Right ventricle myocardium superior (tissue), 1 donor: ENCODE data around the gene TMEM130. TPM values are rescaled to one million over a fixed set of nuclear protein-coding genes. Genes with fewer than 3 reads are reported as not detected.
A peak's percentile ranks its signal among the peaks of the same experiment; 100 is the strongest.

Experiments used
- ATAC-seq: fragments of 200-7000 bp; cut with Tn5 transposase; one replicate; pipeline ENCODE4 v1.9.1; 2020; ENCODE audit warnings: mild to moderate bottlenecking; ENCODE audit not compliant: poor library complexity
- DNase-seq: peaks from one replicate; pipeline ENCODE4 v3.0.0-alpha.2; 2020
- intact Hi-C: fragments of 100-400 bp; cut with DNase I; formaldehyde crosslinking; loops from one replicate; pipeline ENCODE4 v1.11.2; 2022
- microRNA-seq: library from miRNA; unstranded; fragments of <30 nt; microRNA quantifications from one replicate; pipeline ENCODE4 v1.2.0, GENCODE V29; 2020
- total RNA-seq: library from RNA; stranded (reverse); fragmentation: NEBNext Ultra II Directional; extraction: Animal tissue kit (Norgen Biotek cat#: 25700); gene quantifications from one replicate; pipeline ENCODE4 v1.2.1, GENCODE V29; 2021
- donor health status: DM: no; HTN: yes; CAD: no; lungs with severe emphysema.

TMEM130 gene
- total RNA-seq, 1 donor from 2014 or later, result not detected

DNA sequence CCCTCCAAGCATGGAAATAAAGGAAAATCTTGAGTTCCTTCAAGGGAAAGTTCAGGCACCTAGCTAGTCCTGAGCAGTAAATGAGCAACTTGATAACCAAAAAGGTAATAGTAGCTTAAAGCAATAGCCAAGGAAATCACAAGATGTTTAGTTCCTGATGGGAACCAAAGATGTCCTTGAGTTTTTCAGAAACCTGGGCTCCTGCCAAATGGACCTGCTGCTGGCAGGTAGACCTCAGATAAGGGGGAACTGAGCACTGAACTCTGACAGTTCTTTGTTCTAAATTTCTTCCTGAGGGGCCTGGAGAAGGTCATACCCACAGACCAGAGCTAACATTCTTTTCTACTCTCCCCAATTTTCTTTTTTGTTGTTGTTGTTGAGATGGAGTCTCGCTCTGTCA, 48.5 kb downstream of the TMEM130 start:
- DNase-seq (no peak), ATAC-seq (no peak)
- intact Hi-C loops, result no loop called here

DNA sequence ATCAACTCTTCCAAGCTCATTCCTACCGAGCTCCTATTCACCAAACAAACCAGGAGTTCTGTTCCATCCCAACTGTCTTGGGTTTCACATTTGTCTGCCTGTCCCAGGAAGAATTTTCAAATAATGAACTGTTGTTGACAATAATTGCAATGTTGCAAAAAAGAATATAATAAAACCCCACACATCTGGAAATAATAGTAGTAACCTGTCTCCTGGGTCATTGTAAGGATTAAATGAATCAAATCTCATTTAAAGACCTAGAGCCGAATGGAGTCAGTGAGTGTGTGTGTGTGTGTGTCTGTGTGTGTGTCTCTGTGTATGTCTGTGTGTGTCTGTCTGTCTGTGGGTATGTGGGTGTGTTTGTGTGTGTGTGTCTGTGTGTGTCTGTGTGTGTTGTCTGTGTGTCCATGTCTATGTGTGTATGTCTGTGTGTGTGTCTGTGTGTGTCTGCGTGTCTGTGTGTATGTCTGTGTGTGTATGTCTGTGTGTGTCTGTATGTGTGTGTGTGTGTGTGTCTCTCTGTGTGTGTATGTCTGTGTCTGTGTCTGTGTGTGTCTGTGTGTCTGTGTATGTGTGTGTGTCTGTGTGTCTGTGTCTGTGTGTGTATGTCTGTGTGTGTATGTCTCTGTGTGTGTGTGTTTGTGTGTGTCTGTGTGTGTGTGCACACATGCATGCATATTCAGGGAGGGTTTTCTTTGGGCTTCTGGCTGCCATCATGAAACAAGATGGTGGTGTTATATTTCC, 52.7 kb downstream of the TMEM130 start:
- no peak for ATAC-seq
- intact Hi-C loops, result no loop called here
- DNase-seq, result no peak

DNA sequence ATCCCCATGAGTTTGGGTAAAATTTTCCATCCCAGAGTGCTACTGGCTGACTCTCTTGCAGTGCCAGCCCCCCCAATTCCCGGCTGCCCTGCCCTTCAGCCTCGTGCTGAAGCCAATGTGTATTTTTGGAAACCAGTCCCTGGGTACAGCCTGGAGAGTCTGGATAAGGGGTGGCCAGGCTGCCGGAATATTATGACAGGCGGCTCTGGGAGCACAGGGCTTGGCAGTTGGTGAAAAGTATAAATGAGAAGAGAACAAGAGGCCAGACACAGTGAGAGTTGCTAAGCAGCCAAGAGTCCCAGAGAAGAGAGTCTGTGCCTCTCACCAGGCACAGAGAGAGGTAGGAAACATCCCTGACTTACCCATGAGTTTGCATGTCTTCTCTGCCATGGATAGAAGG, 53.6 kb downstream of the TMEM130 start:
- intact Hi-C loops, result no loop called here
- peak; percentile 67 for DNase-seq
- peak; percentile 96 for ATAC-seq

DNA sequence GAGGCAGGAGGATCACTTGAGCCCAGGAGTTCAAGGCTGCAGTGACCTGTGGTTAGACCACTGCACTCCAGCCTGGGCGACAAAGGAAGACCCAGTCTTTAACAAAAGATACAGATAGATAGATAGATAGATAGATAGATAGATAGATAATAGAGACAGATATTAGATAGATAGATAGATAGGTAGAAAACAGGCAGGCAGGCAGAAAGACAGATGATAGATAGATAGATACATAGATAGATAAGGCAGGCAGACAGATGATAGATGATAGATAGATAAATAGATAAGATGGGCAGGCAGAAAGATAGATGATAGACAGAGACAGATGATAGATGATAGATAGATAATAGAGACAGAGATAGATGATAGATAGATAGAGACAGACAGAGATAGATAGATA, 54.5 kb downstream of the TMEM130 start:
- no peak for DNase-seq
- no peak for ATAC-seq
- intact Hi-C loops, result no loop called here

DNA sequence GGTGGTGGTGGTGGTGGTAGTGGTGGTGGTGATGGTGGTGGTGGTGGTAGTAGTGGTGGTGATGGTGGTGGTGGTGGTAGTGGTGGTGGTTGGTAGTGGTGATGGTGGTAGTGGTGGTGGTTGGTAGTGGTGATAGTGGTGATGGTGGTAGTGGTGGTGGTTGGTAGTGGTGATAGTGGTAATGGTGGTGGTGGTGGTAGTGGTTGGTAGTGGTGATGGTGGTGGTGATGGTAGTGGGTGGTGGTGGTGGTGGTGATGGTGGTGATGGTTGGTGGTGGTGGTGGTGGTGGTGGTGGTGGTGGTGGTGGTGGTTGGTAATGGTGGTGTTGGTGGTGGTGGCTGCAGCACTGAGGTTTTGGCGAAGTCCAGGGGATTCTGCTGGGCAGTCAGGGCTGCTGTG, 58.5 kb downstream of the TMEM130 start:
- intact Hi-C loops, result no loop called here
- DNase-seq (no peak), ATAC-seq (no peak)

DNA sequence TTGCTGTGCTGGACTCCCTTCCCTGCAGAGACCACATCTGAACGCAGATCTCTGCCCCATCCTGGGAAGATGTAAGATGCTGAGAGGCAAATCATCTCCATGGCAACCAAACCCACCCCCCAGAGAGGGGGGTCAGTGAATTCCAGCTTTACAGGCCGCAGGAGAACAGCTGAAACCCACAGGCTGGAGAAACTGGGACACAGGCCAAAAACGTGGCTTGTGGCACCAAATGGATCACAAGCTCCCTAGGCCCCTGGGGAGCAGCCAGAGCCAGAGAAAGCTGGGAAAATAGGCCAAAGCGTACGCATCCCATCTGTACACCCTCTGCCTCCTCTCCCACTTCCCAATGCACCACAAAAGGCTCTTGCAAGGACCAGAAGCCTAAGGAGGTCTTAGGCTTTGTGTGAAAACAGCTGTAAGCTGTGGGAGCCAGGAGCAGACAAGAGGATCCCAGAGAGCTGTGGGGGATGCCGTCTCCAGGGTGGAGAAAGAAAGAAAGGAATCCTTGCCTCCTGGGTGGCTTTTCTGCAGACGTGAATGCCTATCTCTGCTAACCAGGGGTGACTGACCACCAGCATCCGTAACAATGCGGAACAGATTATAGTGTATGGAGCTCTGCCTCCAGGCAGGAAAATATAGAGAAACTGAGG, 59.5 kb downstream of the TMEM130 start:
- ATAC-seq (no peak), DNase-seq (no peak)
- intact Hi-C loops, result no loop called here

DNA sequence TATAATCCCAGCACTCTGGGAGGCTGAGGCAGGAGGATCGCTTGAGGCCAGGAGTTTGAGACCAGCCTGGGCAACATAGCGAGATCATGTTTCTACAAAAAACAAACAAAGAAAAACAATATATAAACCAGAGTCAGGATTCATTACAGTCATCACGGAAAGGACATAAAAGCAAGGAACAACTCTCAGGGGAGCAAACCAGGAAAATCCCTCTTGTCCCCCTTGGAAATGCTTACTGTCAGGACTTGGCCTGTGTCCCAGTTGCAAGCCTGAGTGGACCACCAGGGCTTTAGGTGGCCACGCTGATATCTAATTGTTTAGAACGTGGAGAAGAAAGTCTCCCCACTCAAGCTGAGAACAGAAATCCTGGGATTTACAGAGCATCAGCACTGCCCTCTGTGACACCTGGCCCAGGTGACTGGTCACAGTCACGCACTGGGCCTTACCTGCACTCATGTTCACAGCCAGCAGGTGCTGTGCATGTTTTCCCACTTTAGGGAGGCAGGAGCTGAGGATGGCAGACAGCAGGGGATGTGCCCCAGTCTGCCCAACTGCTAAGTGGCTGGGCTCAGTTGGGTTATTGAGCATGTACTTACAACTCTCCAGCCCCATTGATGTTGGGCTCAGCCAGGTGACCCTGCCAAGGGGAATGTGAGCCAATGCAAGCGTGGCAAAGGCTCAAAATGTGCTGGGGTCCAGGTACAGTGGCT, 60.9 kb downstream of the TMEM130 start:
- DNase-seq (no peak), ATAC-seq (no peak)
- intact Hi-C loops, result no loop called here

DNA sequence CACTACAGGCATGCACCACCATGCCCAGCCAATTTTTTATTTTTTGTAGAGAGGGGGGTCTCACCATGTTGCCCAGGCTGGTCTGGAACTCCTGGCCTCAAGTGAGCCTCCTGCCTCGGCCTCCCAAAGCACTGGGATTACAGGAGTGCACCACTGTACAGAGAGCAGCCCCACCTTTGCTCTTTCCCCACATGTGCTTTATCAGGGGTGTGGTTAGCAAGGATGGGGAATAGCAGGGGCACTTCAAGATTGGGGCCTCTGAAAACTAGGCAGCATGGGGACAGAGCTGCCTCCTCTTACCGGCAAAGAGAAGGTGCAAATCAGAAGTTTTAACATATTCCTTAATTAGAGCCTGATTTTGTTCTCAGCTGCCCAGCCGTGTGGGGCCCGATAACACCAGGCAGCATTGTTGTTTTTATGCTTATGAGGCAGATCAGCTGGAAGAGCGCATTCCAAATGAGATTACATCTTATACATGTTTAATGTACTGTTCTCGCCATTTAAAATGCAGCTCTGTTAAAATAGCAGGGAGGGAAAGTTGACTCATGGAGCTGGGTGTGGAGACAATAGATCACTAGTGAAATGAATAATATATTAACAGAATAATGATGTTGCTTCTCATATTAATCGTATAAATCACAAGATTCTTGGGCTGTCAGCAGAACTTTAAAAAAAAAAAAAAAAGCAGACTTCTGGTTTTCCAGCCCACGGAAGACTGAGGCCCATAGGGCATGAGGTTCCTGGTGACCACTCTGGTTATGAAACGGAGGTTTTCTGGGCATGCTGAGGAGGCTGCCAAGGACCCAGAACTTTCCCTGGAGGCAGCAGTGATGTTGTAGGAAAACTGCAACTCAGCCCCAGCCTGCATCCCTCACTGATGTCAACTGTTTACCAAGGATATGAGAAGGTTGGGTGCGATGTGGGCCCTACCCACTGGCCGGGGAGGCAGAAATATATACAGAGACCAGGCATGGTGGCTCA, 62.5 kb downstream of the TMEM130 start:
- DNase-seq (no peak), ATAC-seq (no peak)
- intact Hi-C loops, result no loop called here

DNA sequence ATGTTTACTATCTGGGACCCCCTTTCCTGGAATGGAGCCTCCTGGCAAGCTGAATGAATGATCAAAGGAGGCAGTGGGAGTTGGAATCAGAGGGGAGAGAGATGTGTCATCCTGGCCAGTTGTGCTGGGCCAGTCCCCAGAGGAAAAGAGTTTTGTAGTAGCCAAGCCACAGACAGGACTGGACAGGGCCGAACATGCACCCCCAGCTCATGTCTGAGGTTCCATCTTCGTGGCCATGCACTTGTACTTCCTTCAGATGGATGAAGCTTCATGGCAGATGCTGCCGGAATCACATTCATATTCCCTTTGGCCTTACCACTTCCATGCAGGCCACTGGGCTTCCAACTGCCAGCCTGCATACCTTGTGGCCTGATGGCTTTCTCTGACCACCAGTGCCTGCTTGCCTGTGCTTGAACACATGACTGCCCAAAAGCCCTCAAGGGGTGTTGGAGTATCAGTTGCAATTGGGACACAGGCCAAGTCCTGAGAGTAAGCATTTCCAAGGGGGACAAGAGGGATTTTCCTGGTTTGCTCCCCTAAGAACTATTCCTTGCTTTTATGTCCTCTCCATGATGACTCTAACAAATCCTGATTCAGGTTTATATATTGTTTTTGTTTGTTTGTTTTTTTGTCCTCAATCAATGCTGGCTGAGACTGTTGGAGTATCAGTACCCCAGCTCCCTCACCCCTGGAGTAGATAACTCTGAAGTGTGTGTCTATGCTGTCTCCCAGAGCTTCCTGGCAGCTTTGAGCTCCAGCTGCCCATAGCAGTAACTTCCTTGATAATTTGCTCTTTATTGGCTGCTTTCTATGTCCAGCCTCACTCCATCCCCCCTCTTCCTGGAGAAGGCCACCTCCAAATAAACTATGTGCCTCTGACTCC, 63.6 kb downstream of the TMEM130 start:
- no peak for ATAC-seq
- intact Hi-C loops, result no loop called here
- no peak for DNase-seq

DNA sequence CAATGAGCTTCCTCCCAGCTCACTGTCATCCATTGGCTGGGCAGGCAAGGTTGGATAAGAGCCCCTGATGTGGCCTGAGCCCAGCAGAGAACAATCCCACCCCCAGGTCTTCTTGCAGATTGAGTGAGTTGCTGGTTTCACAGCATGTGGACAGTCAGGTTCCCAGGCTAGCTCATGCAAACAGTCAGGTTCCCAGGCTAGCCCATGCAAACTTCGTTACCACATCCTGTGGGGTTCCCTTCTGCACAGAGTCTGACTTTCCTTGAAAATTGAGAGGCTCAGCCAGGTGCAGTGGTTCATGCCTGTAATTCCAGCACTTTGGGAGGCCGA, 67.1 kb downstream of the TMEM130 start:
- DNase-seq (no peak), ATAC-seq (no peak)
- intact Hi-C loops, result no loop called here

DNA sequence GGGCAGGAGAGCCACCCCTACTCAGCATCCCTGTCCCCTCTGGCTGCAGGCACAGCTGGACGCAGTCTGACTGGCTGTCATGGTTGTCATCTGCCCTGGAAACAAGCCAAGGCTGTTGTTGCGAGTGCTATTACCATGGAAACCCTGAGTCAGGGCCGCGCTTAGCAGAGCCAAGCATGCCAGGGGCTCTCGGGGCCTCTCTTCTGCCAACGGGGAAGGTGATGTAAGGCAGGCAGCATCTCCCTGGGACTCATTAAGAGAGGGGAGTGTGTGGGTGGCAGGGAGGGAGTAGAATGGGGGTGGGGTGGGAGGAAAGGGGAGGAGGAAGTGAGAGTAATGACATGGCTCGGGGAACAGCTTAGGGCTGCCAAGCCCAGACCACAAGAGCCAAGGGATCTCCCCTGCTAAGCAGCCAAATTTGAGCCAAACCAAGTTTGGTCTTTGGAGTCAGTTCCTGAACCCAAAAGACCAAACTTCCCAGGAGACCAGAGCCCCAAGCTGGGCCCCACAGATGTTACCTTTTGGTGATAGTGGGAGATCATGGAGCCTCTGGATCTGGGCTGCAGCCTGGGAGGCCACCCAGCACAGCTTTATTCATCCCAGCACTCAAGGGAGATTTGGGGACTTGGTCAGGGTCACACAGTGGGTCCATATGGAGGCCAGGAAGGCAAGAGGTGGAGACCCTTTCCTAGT, 67.6 kb downstream of the TMEM130 start:
- intact Hi-C loops, result no loop called here
- ATAC-seq (peak; percentile 49), DNase-seq (peak; percentile 47)

DNA sequence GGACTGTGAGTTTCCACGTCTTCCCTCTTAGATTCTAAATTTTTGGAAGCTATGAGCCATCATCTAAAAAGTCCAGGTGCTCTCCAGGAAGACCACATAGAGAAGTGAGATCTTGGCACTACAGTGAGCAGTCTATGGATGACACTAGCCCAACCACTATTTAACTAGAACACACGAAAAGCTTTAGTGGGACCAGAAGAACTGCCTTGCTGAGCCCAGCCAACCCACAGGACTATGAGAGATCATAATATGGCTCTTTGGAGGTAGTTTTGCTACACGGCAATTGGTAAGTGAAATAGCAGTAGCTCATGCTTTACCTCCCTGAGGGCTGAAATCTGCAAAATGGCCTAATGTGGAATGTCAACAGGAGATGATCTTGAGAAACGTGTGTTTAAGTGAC, 68.8 kb downstream of the TMEM130 start:
- ATAC-seq (no peak), DNase-seq (no peak)
- intact Hi-C loops, result no loop called here

DNA sequence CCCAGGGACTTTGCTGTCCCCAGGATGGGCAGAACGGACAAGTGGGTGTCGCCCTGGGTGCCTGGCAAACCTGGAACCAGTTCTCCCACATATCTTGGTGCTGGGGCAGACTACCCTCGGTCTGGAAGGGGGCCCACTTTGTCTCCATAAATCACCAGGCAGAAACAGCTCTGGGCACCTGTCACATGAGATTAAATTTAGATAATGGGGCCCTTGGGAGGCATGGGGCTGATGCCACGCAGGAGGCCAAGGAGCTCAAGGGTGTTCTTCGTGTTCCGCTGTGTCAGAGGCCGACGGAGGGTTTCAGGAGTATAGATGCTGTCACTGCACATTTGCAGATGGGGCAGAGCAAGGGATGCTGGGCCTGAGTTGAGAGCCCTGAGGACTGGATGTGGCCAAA, 72.7 kb downstream of the TMEM130 start:
- ATAC-seq (no peak), DNase-seq (no peak)
- intact Hi-C loops, result no loop called here

Small RNA genes lying within 50 kb of the gene (microRNA-seq; reads per million reads assigned to microRNA genes)
- not detected for gene MIR3609

Other genes starting within 250 kb of the TMEM130 start
- 13.7 TPM for gene TRRAP, start 8.5 kb upstream of the TMEM130 start, total RNA-seq